NCI-H2227 (cell line): Measurements from ENCODE around the gene GTPBP10.
A peak's percentile ranks its signal among the peaks of the same experiment; 100 is the strongest.
"Not testable (repeated sequence)": the region's sequence is repeated elsewhere in the genome, so short reads cannot be mapped to it uniquely, and the experiment has no call there.

Source experiments
- DNase-seq: peaks from one replicate; lab custom pipeline; 2025; ENCODE audit not compliant: unreplicated experiment; lab: John Stamatoyannopoulos, UW

The GTPBP10 gene

DNA sequence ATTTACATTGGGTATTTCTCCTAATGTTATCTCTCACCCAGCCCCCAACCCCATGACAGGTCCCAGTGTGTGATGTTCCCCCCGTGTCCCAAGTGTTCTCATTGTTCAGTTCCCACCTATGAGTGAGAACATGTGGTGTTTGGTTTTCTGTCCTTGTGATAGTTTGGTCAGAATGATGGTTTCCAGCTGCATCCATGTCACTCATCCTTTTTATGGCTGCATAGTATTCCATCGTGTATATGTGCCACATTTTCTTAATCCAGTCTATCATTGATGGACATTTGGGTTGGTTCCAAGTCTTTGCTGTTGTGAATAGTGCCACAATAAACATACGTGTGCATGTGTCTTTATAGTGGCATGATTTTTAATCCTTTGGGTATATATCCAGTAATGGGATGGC is 3.5 kb downstream of the GTPBP10 start:
- not testable (repeated sequence) for DNase-seq

DNA sequence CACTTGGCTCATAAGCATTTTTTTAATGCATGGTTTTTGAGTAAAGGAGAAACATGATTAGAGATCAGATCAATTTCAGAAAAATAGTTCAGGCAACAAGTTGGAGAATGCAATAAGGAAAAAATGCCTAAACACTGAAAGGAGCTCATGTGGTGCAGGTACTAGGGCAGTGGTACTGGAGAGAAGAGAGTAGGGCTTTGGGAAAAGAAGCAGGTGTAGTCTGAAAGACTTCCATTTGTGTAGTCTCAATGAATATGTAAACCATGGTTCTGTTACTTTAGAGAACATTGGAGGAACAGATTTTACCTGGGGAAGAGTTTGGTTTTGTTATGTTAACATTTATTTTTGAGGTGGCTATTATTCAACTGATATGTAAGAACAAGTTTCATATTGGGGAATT is 5.5 kb downstream of the GTPBP10 start:
- no peak for DNase-seq

DNA sequence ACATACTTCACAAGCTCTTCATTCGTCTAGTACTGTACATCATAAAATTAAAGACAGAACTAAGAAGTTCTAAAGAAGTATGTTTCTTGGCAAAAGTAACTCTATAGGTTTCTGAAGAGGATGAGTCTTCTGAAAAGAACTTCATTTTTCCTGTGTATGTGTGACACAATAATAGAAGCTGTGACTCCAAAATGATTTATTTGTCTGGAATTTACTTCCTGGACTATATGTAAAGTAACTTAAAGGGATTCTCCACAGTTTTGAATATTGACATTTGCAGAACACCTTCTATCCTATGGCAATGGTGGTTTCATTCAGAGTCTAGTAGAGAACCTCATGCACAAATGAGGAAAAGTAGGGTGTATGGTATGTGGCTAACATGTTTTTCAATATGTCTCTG is 36.9 kb downstream of the GTPBP10 start:
- DNase-seq, result no peak

DNA sequence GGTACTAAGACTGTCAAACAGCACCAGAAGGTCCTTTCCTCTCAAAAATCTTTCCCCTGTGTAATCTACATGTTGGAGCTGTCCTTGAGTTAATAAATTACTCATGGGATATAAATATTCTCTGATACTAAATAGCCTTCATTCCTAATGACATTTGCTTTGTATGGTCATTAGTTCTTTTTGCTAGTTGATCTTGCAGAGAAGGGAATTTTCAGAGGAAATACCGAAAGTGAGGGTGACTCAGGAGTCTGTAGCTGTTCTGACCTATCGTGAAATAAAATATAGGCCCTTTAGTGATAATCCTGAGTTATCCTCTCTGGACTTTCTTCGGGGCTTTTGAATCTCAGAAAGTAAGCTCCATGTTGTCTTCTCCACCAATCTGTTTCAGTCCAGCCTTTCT is 37.3 kb downstream of the GTPBP10 start:
- no peak for DNase-seq

DNA sequence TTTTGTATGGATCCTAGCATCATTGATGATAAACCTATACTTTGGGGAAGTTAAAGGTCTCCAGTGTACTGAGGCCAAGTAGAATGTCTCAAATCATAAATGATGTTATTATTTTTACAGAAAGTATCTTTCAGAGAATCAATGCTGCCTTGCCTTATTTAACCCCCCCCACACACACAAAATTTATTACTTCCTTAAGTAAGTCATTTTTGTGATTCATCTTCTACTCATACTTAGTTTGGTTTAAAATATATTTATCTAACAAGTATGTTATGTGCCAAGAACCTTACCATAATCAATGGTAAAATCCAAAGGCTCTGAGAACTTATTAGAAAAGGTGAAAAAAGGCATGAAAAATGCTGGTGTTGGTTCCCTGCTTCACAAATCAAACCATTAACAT is 37.9 kb downstream of the GTPBP10 start:
- no peak for DNase-seq

DNA sequence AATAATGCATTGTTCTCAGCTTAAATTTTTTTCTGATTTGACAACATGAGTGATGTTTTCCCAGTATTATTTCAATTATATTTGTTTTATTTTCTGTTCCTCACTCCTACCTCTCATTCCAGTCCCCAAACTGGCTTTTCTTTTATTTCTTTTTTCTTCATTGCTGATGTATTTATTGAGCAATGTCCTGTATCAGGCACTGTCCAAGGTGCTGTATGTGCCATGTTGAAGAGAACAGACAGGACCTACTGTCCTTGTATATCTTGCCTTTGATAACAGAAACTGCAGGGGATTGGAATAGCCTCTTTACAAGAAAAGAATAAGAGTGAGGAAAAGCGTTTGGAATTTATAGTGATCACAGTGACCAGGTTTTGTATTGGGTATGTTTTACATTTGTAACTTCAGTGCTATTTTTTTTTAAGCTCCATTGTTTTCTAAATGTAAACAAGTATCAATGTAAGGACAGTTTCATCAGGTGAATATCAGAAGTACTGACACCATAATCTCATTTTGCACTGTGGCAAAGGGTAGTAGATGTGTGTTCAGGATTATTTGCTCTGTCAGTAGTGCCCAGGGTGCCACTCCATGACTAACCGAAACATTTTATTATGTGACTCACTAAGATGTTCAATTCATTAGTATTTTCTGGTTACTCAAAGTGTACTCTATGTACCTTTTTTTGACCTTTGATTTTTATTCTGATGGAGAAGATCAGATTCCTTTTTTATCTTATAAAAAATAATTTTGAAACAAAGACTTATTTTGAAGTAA is 41.1 kb downstream of the GTPBP10 start:
- DNase-seq, result no peak

DNA sequence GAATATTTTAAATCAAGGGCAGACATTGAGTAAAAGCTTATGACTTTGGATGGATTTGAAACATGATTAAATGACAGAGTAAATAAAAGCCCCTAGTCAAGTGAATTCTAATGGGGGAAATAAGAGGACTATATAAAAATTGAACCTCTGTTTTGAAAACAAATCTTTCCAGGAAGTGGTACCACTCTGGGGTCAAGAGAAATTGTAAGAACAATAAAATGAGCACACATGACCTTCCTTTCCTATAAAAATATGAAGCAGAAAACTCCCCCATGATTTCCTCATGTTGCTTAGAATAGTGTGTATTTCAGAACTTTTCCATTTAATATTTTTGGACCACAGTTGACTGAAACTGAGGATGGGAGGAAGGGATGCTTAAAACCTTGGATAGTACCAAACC is 44.4 kb downstream of the GTPBP10 start:
- DNase-seq, result no peak

DNA sequence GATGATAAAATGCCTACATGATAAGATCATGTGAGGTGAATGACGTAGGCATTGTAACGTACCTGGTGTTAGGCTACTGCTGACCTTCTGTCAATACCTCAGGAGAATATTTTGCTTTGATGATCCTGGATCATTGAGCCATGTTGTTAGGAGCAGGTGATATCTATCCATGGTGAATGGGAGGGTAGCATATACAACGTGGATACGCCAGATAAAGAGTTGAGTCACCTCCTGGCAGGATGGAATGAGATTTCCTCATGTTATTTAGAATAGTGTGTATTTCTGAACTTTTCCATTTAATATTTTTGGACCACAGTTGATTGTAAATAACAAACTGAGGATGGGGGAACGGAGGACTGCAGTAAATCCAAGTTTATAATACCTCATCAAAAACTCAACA is 45.0 kb downstream of the GTPBP10 start:
- no peak for DNase-seq

DNA sequence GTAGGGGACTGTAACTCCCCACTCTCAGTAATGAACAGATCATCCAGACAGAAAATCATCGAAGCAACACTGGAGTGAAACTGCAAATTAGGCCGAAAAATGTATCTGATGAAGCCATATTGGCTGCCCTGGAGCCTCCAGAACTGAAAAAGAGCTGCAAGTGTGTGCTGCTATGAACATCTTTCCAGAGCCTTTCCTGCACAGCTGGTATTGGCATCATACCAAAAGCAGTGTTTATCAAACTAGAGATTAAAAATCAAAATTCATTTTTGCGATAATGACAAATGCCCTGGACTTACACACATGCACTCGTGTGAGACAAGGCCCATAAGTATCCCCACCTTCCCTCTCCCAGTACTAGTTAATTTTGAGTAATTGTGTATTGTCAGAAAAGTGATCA is 49.9 kb downstream of the GTPBP10 start:
- no peak for DNase-seq

DNA sequence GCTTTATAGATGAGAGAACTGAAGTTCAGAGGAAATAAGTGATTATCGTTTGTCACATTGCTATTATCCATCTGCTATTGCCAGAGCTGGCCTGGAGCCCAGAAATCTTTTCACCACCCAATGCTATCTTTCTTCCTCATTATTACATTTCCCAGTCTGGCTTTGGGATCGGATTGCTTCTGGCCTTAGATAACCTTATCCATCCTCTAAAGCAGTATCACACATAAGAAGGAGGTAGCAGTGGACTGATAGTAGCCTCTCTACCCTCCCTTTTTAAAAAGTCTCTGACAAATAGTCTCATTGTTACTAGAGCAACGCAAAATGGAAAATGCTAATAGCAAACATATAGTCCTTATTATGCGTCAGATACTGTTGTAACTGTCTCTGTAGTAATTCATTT is 55.5 kb downstream of the GTPBP10 start:
- DNase-seq, result peak; percentile 75

DNA sequence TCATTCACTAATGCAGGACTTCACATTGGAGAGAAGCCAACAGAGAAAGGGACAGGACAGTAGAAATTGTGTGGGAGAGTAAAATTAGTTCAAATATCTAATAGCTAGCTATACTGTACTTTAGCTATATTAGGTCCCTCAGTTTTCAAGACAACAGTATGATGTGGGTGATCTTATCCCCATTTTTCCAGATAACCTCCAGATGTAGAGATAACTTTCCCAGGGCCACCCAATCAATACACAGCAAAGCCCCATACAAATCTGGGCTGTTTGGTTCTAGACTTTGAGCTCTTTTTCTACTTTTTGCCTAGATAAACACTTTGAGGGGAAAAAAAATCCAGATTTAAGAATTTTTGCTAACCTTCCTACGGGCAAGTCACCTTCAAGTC is 56.3 kb downstream of the GTPBP10 start:
- DNase-seq, result no peak

DNA sequence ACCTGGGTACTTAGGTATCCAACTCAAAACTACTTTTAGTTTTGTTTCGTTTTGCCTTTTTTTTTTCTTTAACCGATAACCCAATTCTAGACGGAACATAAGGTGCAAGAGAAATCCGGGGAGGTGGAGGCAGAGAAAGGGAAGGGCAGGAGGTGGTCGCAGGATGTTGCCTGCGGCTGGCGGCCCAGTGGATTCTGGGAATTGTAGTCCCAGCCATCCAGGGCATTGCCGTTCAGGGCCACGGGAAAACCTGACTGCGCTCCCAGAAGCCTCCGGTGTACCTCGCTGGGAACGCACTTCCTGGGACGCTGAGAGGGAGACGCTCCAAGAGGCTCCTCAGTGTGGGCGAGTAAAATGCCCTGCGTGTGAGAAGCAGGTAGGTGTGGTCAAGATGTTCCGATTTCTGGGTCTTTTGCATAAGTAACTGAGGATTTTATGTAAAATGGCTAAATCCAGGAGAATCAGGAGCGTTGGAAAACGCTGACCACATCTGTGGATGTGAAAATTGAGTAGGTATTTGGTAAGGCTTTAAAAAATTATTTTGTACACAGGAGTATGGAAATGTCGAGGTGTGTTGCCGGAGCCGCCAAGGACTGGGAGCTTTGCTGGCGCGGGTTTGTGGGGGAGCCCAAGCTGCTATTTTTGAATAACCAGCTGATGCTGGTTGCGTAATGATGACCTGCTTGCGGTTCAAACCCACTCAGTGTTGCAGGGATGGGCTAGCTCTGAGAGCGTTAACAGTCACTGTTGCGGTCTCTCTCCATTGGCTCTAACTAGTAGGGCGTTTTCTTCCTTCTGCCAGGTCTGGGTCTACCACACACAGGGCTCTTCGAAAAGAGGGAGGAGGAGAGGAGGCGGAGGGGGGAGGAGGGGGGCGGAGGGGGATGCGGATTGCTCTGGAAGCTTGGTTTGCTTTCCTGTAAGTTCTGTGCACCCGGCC is 56.9 kb downstream of the GTPBP10 start, which contains the start of gene CLDN12:
TSS of gene CLDN12 (plus strand) at position 288 of the 940 bp plus-strand sequence. CDS start 9,216 bp downstream, outside the sequence.
- DNase-seq, result peak; percentile 95

DNA sequence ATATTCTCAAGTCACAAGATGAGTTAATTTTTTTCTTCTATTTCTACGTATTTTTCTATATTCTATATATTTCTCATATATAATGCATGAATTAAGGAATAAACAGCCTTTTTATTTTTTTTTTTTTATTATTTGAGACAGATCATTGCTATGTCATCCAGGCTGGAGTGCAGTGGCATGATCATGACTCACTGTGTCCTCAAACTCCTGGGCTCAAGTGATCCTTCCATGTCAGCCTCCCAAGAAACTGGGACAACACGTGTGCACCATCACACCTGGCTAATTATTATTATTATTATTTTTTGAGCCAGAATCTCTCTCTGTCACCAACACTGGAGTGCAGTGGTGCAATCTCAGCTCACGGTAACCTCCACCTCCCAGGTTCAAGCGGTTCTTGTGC is 58.3 kb downstream of the GTPBP10 start:
- no peak for DNase-seq

DNA sequence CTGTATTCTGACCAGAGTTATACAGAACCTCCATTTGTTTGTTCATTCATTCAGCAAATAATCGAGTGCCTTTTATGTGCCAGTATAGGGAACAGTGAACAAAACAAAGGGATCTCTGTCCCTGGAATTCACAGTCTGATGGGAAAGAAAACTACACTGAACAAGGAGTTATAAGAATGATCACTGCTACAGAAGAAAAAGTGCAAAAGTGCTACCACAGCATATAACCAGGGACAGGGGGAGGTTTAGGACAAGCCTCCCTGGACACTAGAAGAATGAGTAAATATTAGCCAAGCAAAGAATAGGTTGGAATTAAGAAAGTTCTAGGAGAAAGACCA is 60.9 kb downstream of the GTPBP10 start:
- DNase-seq, result no peak

DNA sequence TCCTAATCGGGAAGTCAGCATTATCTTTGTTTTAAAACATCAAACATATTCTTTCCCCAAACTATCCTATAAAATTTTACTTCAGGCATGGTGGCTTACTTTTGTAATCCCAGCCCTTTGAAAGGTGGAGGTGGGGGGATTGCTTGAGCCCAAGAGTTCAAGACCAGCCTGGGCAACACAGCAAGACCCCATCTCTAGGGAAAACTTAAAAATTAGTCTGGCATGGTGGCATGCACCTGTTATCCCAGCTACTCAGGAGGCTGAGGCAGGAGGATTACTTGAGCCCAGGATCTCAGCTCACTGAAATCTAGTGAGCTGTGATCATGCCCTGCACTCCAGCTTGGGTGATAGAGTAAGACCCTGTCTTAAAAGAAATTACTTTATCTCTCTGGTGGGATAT is 61.6 kb downstream of the GTPBP10 start:
- no peak for DNase-seq

DNA sequence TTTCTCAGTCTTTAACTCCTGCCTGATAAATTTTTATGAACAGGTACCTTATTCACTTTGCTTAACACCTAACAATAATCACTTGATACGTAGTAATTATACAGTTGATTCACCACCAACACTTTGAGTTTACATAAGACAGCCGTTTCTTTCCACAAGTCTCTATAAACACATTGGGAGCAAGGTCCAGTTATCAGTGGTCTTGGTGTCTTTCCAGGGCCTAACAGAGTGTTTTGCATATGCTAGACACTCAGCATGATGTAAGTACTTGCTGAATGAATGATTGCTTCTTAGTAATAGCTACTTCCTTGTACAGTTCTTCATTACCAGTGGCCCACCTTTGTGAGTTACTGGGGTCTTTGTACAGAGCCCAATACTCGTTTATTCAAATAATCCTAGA is 63.2 kb downstream of the GTPBP10 start:
- DNase-seq, result no peak

DNA sequence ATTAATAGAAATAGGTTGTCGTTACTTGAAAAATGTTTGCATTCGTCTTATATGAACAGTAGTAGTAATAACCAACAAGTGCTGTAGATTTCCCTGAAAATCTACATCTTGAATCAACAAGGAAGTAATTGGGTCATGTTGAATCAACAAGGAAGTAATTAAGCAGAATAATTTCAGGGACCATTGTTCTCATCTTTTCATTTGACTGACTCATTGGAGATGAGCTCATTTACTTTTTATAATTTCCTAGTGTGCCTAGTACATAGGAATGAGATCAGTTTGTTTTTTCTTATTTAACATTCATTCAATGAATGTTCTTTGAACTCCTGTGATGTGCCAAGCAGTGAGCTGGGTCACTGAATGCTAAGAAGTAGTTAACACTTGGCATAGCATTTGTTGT is 65.0 kb downstream of the GTPBP10 start:
- DNase-seq, result no peak

DNA sequence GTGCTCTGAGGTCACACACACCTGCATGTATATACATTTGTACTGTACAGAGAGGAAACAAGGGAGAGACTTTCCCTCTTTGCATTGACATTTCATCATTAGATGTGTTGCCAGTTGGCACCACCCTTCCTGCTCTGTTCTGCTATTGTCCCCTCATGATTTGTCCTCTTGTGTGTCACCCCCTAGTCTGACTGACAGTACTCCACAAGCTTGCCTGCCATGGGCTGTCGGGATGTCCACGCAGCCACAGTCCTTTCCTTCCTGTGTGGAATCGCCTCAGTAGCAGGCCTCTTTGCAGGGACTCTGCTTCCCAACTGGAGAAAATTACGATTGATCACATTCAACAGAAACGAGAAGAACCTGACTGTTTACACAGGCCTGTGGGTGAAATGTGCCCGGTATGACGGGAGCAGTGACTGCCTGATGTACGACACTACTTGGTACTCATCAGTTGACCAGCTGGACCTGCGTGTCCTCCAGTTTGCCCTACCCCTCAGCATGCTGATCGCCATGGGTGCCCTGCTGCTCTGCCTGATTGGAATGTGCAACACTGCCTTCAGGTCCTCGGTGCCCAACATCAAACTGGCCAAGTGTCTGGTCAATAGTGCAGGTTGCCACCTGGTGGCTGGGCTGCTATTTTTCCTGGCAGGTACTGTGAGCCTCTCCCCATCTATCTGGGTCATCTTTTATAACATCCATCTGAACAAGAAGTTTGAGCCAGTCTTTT is 66.1 kb downstream of the GTPBP10 start:
- DNase-seq, result peak; percentile 35

DNA sequence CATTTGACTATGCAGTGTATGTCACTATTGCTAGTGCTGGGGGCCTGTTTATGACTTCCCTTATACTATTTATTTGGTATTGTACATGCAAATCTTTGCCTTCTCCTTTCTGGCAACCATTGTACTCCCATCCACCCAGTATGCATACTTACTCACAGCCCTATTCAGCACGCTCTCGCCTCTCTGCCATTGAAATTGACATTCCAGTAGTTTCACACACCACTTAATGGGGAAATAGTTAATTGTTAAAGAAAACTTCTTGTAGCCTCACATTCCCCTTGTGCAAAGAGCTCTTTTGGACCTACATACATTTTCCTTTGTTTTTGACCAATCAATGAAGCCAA is 66.6 kb downstream of the GTPBP10 start:
- DNase-seq, result no peak

DNA sequence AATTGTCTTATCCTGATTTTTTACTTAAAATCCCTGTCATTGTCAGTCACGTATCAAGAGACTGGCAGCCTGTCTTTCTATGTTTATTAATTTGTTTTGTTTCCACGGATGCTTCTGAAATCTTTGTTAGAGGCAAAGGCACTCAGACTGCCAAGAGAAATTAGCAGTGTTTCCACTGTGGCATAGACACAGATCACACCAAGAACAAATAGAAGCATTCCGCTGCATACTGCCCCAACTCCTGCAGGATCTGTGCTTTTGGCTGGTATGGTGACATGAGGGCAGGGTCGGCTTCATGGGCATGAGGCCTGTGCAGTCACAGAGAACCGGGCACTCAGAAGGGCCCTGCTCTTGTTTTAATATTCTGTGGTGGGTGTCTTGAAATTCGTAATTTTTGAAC is 75.1 kb downstream of the GTPBP10 start:
- DNase-seq, result no peak

DNA sequence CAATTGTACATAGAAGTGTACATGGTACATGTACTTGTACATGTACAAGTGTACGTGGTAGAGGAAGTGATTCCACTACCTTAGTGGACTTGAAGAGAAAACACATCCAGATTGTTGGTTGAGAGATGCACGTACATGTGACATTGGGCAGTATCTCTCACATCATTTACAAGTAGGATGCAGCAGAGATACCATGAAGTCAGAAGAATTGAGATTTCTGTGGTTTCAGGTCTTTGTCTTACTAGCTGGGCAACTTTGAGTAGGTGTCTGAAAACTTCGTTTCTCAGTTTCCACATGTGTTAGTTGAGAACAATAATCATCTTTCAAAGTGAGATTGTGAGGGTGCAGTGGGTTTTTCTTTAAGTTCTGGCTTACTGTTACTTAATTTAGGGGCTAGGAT is 78.2 kb downstream of the GTPBP10 start:
- DNase-seq, result no peak

DNA sequence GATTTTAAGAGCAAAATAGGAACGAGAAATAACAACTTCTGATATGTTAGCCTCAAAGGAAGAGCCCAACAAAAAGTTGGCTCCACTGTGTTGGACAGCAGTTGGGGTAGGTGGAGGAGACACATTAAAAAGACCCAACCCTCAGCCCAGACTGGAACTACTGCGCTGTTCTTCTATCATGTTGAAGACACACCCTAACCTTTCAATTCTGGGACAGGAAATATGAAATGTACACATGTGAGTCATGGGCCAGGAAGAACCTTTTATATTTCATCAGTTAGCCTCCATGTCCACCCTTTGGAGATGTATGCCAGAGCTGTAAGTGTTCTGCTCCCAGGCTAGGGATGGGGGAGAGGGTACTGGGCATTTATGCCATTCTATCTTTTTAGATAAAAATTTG is 78.9 kb downstream of the GTPBP10 start:
- no peak for DNase-seq
